HG03095 (cell line): Measurements from ENCODE around the gene IL3.

Experiments used
- ATAC-seq: cut with Tn5 transposase; IDR thresholded peaks from one replicate; pipeline ENCODE4 v1.9.1; 2021; ENCODE audit warnings: moderate library complexity; ENCODE audit not compliant: unreplicated experiment

Gene IL3

GRCh38 chr5:132110930-132111329 lies 50.5 kb downstream of the IL3 start:
- ATAC-seq, result no peak

DNA sequence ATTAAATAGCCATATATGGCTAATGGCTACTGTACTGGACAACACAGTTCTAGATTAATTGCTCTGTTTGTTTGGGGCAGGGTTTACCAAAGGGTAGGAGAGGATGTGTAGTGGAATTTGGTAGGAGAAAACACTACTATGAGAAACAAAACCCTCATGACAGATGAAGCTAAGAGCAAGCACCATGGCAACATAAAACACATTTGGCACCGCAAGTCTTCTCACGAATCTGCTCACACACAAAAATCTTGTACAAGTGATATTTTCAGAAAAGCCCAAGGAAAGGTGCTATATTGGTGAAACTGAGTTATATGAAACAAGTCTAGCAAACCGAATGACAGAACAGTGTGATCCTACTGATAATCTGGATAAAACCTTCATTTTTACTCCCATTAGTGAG lies 51.7 kb downstream of the IL3 start:
- ATAC-seq, result no peak
